Caco-2 (cell line): ENCODE measurements around the gene RPS6KC1. TPM values are rescaled to one million over a fixed set of nuclear protein-coding genes. Genes with fewer than 3 reads are reported as not detected.
A peak's percentile ranks its signal among the peaks of the same experiment; 100 is the strongest.

Experiments
- BruUV-seq: library from RNA; stranded (reverse); fragments of 400-500 nt; replicated peaks from 2 replicates; lab custom pipeline; 2021; lab: Mats Ljungman, UMichigan
- CTCF ChIA-PET: fragments of 300-600 bp; sonication (Branson Sonifier 250); formaldehyde crosslinking; loops from one replicate; lab custom pipeline; 2022; ENCODE audit warnings: antibody characterized with exemption; lab: Charles Lee
- POLR2A ChIA-PET: fragments of 300-600 bp; sonication (Branson Sonifier 250); formaldehyde crosslinking; loops from one replicate; lab custom pipeline; 2022; ENCODE audit warnings: antibody characterized with exemption; lab: Charles Lee
- DNase-seq, 2 experiments: peaks; one replicate each; pipeline versions ENCODE4 v3.0.0 to v3.0.0-alpha.2; 2020 to 2022
- H3K27me3 ChIP-seq: replicated peaks from 2 replicates; pipeline ENCODE4 v1.6.0; 2011; ENCODE audit warnings: low read length; ENCODE audit not compliant: control insufficient read depth, insufficient read depth
- H3K36me3 ChIP-seq: 2 replicates; pipeline ENCODE4 v1.5.1; 2011; ENCODE audit warnings: low read length; ENCODE audit not compliant: control insufficient read depth, insufficient read depth
- H3K4me1 ChIP-seq: fragments of 250-450 bp; sonication (Bioruptor Pico); 2 replicates; pipeline ENCODE4 v1.5.1; 2020; ENCODE audit warnings: mild to moderate bottlenecking
- H3K4me3 ChIP-seq: 2 replicates; pipeline ENCODE4 v1.5.1; 2011; ENCODE audit warnings: low read depth, mild to moderate bottlenecking, control low read depth, low read length
- H3K9me3 ChIP-seq: fragments of 250-450 bp; sonication (Bioruptor Pico); 2 replicates; pipeline ENCODE4 v1.5.1; 2020; ENCODE audit warnings: mild to moderate bottlenecking, moderate library complexity
- H3K27ac Mint-ChIP-seq: one replicate; pipeline ENCODE4 v1.8.0; 2022; ENCODE audit warnings: mixed read lengths; ENCODE audit not compliant: unreplicated experiment
- H3K27me3 Mint-ChIP-seq: one replicate; pipeline ENCODE4 v1.8.0; 2022; ENCODE audit warnings: mixed read lengths; ENCODE audit not compliant: insufficient read depth, unreplicated experiment
- H3K36me3 Mint-ChIP-seq: one replicate; pipeline ENCODE4 v1.8.0; 2022; ENCODE audit warnings: mild to moderate bottlenecking, mixed read lengths; ENCODE audit not compliant: insufficient read depth, unreplicated experiment
- H3K4me1 Mint-ChIP-seq: one replicate; pipeline ENCODE4 v1.8.0; 2022; ENCODE audit warnings: low read depth, mixed read lengths; ENCODE audit not compliant: unreplicated experiment
- H3K4me3 Mint-ChIP-seq: one replicate; pipeline ENCODE4 v1.8.0; 2022; ENCODE audit warnings: mild to moderate bottlenecking, moderate library complexity, mixed read lengths; ENCODE audit not compliant: unreplicated experiment
- H3K9me3 Mint-ChIP-seq: one replicate; pipeline ENCODE4 v1.8.0; 2022; ENCODE audit warnings: mixed read lengths; ENCODE audit not compliant: unreplicated experiment
- CTCF ChIP-seq, 2 experiments: fragments of 200-600 bp in 1 of 2; IDR thresholded peaks; 1 replicate in 1 of 2; 2 replicates in 1 of 2; pipeline versions ENCODE4 v1.5.1 to v1.8.0; 2011 to 2022; ENCODE audit warnings: antibody characterized with exemption in 1 of 2, control low read depth in 1 of 2, inconsistent platforms in 1 of 2, low read depth in 1 of 2, low read length in 1 of 2, mild to moderate bottlenecking in 1 of 2, moderate library complexity in 1 of 2; ENCODE audit not compliant: insufficient read depth in 1 of 2, severe bottlenecking in 1 of 2, unreplicated experiment in 1 of 2
- intact Hi-C: fragments of 100-400 bp; cut with micrococcal nuclease; formaldehyde crosslinking; loops from one replicate; pipeline ENCODE4 v1.10.0; 2022; ENCODE audit not compliant: unreplicated experiment
- total RNA-seq: library from RNA; stranded (reverse); gene quantifications from 2 replicates; pipeline ENCODE4 v1.2.3, GENCODE V29; 2022

The RPS6KC1 gene
- total RNA-seq, 1 experiment from 2014 or later = 16.4 TPM

GRCh38 chr1:213131851-213132655, 81.0 kb downstream of the RPS6KC1 start:
- no peaks in the 10 kb centered on the region for H3K36me3 Mint-ChIP-seq
- Histone ChIP-seq H3K9me3 (no peaks in the 10 kb centered on the region), H3K27me3 (no peaks in the 10 kb centered on the region), H3K4me1 (peaks cover 26% of the 10 kb centered on the region), H3K36me3 (no peaks in the 10 kb centered on the region), H3K4me3 (no peak overlapping the region)
- intact Hi-C loops = no loop called here
- no peak for DNase-seq
- no peak for TF ChIP-seq CTCF (IDR thresholded peaks at IDR 0.05; ENCODE audit: insufficient read depth in 1 of 2, low read depth in 1 of 2, low read length in 1 of 2, severe bottlenecking in 1 of 2, unreplicated experiment in 1 of 2)
- CTCF ChIA-PET = interaction anchor here (0.6 kb wide), 2 partner anchors 25 to 858 kb away, joined by 3 to 4 read pairs; no protein-coding TSS in a partner anchor
- H3K27me3 Mint-ChIP-seq = no peaks in the 10 kb centered on the region
- H3K4me3 Mint-ChIP-seq = no peak overlapping the region
- peaks cover 10% of the 10 kb centered on the region for H3K9me3 Mint-ChIP-seq
- no TSS peak for BruUV-seq
- peaks cover 27% of the 10 kb centered on the region for H3K4me1 Mint-ChIP-seq
- POLR2A ChIA-PET = no interaction called here
- no peak overlapping the region for H3K27ac Mint-ChIP-seq

GRCh38 chr1:213135572-213135971, 84.5 kb downstream of the RPS6KC1 start:
- DNase-seq = no peak
- intact Hi-C loops = no loop called here
- BruUV-seq = no TSS peak
- ChIA-PET CTCF (interaction anchor here (0.6 kb wide), 1 partner anchor 13 kb away, joined by 4 read pairs; no protein-coding TSS in a partner anchor), POLR2A (no interaction called here)
- Histone ChIP-seq H3K9me3 (no peaks in the 10 kb centered on the region), H3K4me1 (peaks cover 26% of the 10 kb centered on the region), H3K27me3 (no peaks in the 10 kb centered on the region), H3K36me3 (no peaks in the 10 kb centered on the region), H3K4me3 (no peak overlapping the region)
- Mint-ChIP-seq H3K4me3 (no peak overlapping the region), H3K27me3 (no peaks in the 10 kb centered on the region), H3K27ac (no peak overlapping the region), H3K36me3 (no peaks in the 10 kb centered on the region), H3K9me3 (peaks cover 17% of the 10 kb centered on the region), H3K4me1 (peaks cover 36% of the 10 kb centered on the region)
- TF ChIP-seq CTCF (IDR thresholded peaks at IDR 0.05; ENCODE audit: insufficient read depth in 1 of 2, low read depth in 1 of 2, low read length in 1 of 2, severe bottlenecking in 1 of 2, unreplicated experiment in 1 of 2) = no peak

GRCh38 chr1:213136190-213136917, 85.3 kb downstream of the RPS6KC1 start:
- intact Hi-C loops = no loop called here
- POLR2A ChIA-PET = no interaction called here

More at GRCh38 chr1:213136190-213136917, 85.3 kb downstream of the RPS6KC1 start:
- peaks cover 26% of the 10 kb centered on the region for H3K4me1 ChIP-seq
- no peak overlapping the region for H3K4me3 ChIP-seq
- no TSS peak for BruUV-seq
- no peaks in the 10 kb centered on the region for H3K27me3 ChIP-seq
- TF ChIP-seq CTCF (IDR thresholded peaks at IDR 0.05; ENCODE audit: insufficient read depth in 1 of 2, low read depth in 1 of 2, low read length in 1 of 2, severe bottlenecking in 1 of 2, unreplicated experiment in 1 of 2) = no peak
- Mint-ChIP-seq H3K4me3 (no peak overlapping the region), H3K9me3 (peaks cover 17% of the 10 kb centered on the region), H3K27me3 (no peaks in the 10 kb centered on the region), H3K27ac (no peak overlapping the region), H3K36me3 (no peaks in the 10 kb centered on the region), H3K4me1 (peaks cover 36% of the 10 kb centered on the region)
- DNase-seq = peak; percentile 18 to 57
- H3K9me3 ChIP-seq = no peaks in the 10 kb centered on the region
- CTCF ChIA-PET = interaction anchor here (0.6 kb wide), 1 partner anchor 14 kb away, joined by 4 read pairs; no protein-coding TSS in a partner anchor
- no peaks in the 10 kb centered on the region for H3K36me3 ChIP-seq
